ENCODE results near the gene DLG2. TPM values are rescaled to one million over a fixed set of nuclear protein-coding genes. Genes with fewer than 3 reads are reported as not detected.

DLG2 gene
- total RNA-seq, 4 donors from 2014 or later = 0.18 to 8.3 (median 2.5) TPM

DNA sequence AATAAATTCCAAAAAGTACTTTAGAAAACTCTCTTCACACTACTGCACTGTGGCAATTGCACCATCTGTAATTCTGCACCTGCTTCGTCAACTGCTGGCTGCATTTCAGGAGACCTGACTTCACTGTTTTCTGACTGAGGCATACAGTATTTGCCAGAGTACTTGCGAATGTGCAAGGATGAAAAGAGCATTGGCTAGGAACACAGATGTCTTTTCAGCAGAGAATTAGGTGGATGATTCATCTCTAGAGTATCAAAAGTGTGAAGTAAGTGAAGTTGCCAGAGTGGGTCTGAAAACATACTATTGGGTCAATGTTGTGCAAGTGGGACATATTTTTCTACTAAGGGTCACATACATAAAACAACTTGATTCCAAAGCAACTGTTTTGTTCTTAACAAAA lies 1913.4 kb downstream of the DLG2 start:
- TF ChIP-seq, protein P1, sequence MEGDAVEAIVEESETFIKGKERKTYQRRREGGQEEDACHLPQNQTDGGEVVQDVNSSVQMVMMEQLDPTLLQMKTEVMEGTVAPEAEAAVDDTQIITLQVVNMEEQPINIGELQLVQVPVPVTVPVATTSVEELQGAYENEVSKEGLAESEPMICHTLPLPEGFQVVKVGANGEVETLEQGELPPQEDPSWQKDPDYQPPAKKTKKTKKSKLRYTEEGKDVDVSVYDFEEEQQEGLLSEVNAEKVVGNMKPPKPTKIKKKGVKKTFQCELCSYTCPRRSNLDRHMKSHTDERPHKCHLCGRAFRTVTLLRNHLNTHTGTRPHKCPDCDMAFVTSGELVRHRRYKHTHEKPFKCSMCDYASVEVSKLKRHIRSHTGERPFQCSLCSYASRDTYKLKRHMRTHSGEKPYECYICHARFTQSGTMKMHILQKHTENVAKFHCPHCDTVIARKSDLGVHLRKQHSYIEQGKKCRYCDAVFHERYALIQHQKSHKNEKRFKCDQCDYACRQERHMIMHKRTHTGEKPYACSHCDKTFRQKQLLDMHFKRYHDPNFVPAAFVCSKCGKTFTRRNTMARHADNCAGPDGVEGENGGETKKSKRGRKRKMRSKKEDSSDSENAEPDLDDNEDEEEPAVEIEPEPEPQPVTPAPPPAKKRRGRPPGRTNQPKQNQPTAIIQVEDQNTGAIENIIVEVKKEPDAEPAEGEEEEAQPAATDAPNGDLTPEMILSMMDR (IDR thresholded peaks at IDR 0.05) = no peak
- TF ChIP-seq POLR2A (IDR thresholded peaks at IDR 0.05) = no peak

DNA sequence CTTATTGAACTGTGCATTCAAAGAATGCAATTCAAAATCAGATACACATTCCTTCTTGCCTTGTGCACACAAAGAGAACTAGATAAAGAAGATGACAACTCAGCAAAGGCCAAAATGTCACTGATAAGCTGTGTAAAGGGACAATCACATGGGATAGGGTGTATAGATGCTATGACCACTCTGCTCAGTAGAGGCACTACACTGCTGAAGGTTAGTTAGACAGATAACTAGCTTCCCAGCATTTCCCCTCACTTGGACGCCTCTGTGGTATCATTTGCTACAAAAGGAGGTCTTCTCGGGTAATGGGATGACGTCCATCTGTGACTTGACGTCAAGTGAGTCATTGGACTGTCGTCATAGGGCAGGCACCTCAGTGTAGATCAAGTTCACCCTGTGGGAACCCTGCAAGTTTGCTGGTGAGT lies 1916.0 kb downstream of the DLG2 start:
- H3K27me3 ChIP-seq = no peaks in the 10 kb centered on the region
- H3K9me3 ChIP-seq = no peaks in the 10 kb centered on the region
- H3K4me3 ChIP-seq = no peak overlapping the region
- TF ChIP-seq, protein P1 (IDR thresholded peaks at IDR 0.05) = no peak
- no peak for TF ChIP-seq POLR2A (IDR thresholded peaks at IDR 0.05)
- H3K4me1 ChIP-seq = no peaks in the 10 kb centered on the region
- DNase-seq = no peak
- no peaks in the 10 kb centered on the region for H3K36me3 ChIP-seq
- no peak overlapping the region for H3K27ac ChIP-seq

More for the DNA sequence above, 1913.4 kb downstream of the DLG2 start:
- H3K27me3 ChIP-seq = no peaks in the 10 kb centered on the region
- no peak overlapping the region for H3K4me3 ChIP-seq
- no peak overlapping the region for H3K27ac ChIP-seq
- no peaks in the 10 kb centered on the region for H3K4me1 ChIP-seq
- H3K9me3 ChIP-seq = no peaks in the 10 kb centered on the region
- DNase-seq = no peak
- no peaks in the 10 kb centered on the region for H3K36me3 ChIP-seq

DNA sequence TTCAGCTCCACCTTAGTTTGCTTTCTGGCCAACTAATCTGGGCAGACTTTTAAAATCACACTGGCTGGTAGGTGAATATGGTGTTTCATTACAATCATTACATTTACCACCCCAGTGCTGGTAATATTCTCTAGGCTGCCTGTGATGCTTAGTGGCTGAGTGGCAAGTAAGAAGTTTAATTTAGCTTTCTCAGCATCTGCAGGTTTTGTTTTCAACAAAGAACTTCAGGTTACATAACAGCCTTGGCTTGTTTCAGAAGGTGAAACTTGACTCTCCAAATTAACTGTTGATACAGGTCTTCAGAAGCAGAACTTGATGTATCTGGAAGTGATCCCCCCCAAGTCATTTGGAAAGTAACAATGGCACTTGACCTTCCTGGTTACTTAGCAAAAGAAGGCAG lies 1917.7 kb downstream of the DLG2 start:
- H3K27me3 ChIP-seq = no peaks in the 10 kb centered on the region
- H3K9me3 ChIP-seq = no peaks in the 10 kb centered on the region
- H3K27ac ChIP-seq = no peak overlapping the region
- no peaks in the 10 kb centered on the region for H3K36me3 ChIP-seq
- no peak for TF ChIP-seq POLR2A (IDR thresholded peaks at IDR 0.05)
- TF ChIP-seq, protein P1 (IDR thresholded peaks at IDR 0.05) = no peak
- DNase-seq = no peak
- no peak overlapping the region for H3K4me3 ChIP-seq
- no peaks in the 10 kb centered on the region for H3K4me1 ChIP-seq

DNA sequence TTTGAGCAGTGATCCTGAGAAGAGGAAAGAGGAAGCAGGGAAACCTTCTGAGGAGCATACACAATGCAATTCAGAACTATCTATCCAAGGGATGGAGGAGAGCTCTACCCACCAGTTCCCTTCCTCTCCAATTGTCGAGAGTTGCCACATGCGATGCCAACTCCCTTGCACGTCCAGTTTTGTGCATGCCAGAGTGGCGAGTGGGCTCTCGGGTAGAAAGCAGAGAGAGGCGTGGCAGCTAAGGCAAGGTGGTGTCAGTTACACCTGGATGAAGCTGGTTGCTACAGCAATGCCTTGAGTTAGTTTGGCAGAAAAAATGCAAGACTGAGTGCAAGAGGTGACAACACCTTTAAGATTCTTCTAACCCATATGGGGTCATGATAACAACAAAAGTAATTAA lies 1920.6 kb downstream of the DLG2 start:
- no peaks in the 10 kb centered on the region for H3K4me1 ChIP-seq
- DNase-seq = no peak

DNA sequence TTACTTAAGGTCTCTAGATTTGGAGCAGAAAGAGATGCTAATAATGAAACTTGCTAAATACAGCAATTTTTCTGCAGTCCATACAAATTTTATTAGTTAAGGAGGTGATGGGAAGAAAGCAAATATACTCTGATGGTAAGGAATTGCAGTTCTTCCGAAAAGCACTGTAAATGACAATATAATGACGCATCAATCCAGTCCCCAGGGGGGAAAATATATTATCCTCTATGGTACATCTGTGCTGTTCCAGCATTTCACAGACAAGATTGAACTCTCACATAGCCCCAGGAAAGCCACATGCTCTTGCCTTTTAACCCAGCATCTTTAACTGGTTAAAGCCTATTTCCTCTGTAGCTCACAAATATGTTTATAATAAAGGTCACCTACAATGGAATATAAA lies 1924.3 kb downstream of the DLG2 start:
- Histone ChIP-seq H3K36me3 (no peaks in the 10 kb centered on the region), H3K27ac (no peak overlapping the region), H3K4me1 (no peaks in the 10 kb centered on the region), H3K4me3 (no peak overlapping the region), H3K9me3 (no peaks in the 10 kb centered on the region), H3K27me3 (no peaks in the 10 kb centered on the region)
- DNase-seq = no peak
- no peak for TF ChIP-seq POLR2A (IDR thresholded peaks at IDR 0.05)

More for the DNA sequence above, 1920.6 kb downstream of the DLG2 start:
- no peak for TF ChIP-seq POLR2A (IDR thresholded peaks at IDR 0.05)
- TF ChIP-seq, protein P1 (IDR thresholded peaks at IDR 0.05) = no peak
- Histone ChIP-seq H3K4me3 (no peak overlapping the region), H3K27me3 (no peaks in the 10 kb centered on the region), H3K36me3 (no peaks in the 10 kb centered on the region), H3K9me3 (no peaks in the 10 kb centered on the region), H3K27ac (no peak overlapping the region)

DNA sequence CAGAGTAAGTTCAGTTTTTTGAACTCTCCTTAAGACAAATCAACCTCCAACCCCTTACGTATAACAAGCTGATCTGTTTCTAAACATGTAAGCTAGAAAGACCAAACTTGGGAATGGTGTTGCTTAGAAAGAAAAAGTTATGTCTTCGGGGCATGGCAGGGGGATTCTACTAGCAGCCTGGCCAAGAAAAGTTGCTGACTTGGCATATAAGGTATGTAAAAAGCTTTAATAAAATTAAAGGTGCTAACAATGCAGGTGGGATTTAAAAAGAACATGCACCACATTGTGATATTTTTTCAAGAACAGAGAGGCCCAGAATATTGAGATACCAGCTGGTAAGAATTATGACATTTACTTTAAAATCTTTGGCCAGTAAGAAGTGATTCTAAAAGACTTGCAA lies 1929.6 kb downstream of the DLG2 start:
- Histone ChIP-seq H3K4me1 (no peaks in the 10 kb centered on the region), H3K27me3 (no peaks in the 10 kb centered on the region), H3K36me3 (no peaks in the 10 kb centered on the region), H3K27ac (no peak overlapping the region), H3K9me3 (no peaks in the 10 kb centered on the region), H3K4me3 (no peak overlapping the region)
- no peak for TF ChIP-seq POLR2A (IDR thresholded peaks at IDR 0.05)
- TF ChIP-seq, protein P1 (IDR thresholded peaks at IDR 0.05) = no peak
- no peak for DNase-seq
